Left ventricle myocardium inferior (tissue), 1 donor: ENCODE data around the gene ZNF771. TPM values are rescaled to one million over a fixed set of nuclear protein-coding genes. Genes with fewer than 3 reads are reported as not detected.

Experiments
- DNase-seq: peaks from one replicate; pipeline ENCODE4 v3.0.0-alpha.2; 2020
- H3K27ac ChIP-seq: fragments of 200-600 bp; replicated peaks from 2 replicates; pipeline ENCODE4 v1.8.0; 2021
- H3K27me3 ChIP-seq: fragments of 200-600 bp; 2 replicates; pipeline ENCODE4 v1.8.0; 2021; ENCODE audit warnings: low read depth
- H3K36me3 ChIP-seq: fragments of 200-600 bp; 2 replicates; pipeline ENCODE4 v1.8.0; 2021
- H3K4me1 ChIP-seq: fragments of 200-600 bp; 2 replicates; pipeline ENCODE4 v1.8.0; 2021
- H3K4me3 ChIP-seq: fragments of 200-600 bp; 2 replicates; pipeline ENCODE4 v1.8.0; 2021; ENCODE audit warnings: mild to moderate bottlenecking, moderate library complexity
- H3K9me3 ChIP-seq: fragments of 200-600 bp; replicated peaks from 2 replicates; pipeline ENCODE4 v1.8.0; 2021
- CTCF ChIP-seq: fragments of 200-600 bp; IDR thresholded peaks from 2 replicates; pipeline ENCODE4 v1.8.0; 2021; ENCODE audit warnings: antibody characterized with exemption, mild to moderate bottlenecking, borderline replicate concordance
- intact Hi-C: fragments of 100-400 bp; cut with micrococcal nuclease; formaldehyde crosslinking; loops from one replicate; pipeline ENCODE4 v1.11.0; 2022
- total RNA-seq: library from RNA; stranded (reverse); fragmentation: NEBNext Ultra II Directional; extraction: Animal tissue kit (Norgen Biotek cat#: 25700); gene quantifications from one replicate; pipeline ENCODE4 v1.2.1, GENCODE V29; 2021
- donor health status: DM: no; HTN: yes; CAD: no; lungs with severe emphysema.

Gene ZNF771
- total RNA-seq, 1 donor from 2014 or later, result 8.1 TPM

GRCh38 chr16:30397776-30398660 lies 9.4 kb upstream of the ZNF771 start:
- intact Hi-C loops, result no loop called here
- Histone ChIP-seq H3K4me3 (no peak overlapping the region), H3K36me3 (peaks cover 15% of the 10 kb centered on the region), H3K4me1 (peaks cover 47% of the 10 kb centered on the region), H3K9me3 (no peaks in the 10 kb centered on the region), H3K27ac (no peak overlapping the region), H3K27me3 (no peaks in the 10 kb centered on the region)
- no peak for TF ChIP-seq CTCF
- DNase-seq, result no peak

GRCh38 chr16:30398661-30399434 lies 8.6 kb upstream of the ZNF771 start:
- H3K36me3 ChIP-seq, result peaks cover 15% of the 10 kb centered on the region
- TF ChIP-seq CTCF, result no peak
- no peaks in the 10 kb centered on the region for H3K9me3 ChIP-seq
- DNase-seq, result no peak
- H3K4me1 ChIP-seq, result peaks cover 47% of the 10 kb centered on the region
- no peak overlapping the region for H3K27ac ChIP-seq
- intact Hi-C loops, result no loop called here
- no peaks in the 10 kb centered on the region for H3K27me3 ChIP-seq
- no peak overlapping the region for H3K4me3 ChIP-seq

GRCh38 chr16:30399435-30400186 lies 7.8 kb upstream of the ZNF771 start:
- no peak for DNase-seq
- H3K9me3 ChIP-seq, result no peaks in the 10 kb centered on the region
- peak overlapping the region; percentile 83 for H3K4me3 ChIP-seq
- peaks cover 15% of the 10 kb centered on the region for H3K36me3 ChIP-seq
- H3K27me3 ChIP-seq, result no peaks in the 10 kb centered on the region
- TF ChIP-seq CTCF, result no peak
- H3K4me1 ChIP-seq, result peaks cover 40% of the 10 kb centered on the region
- peak overlapping the region; percentile 91 for H3K27ac ChIP-seq
- intact Hi-C loops, result no loop called here

GRCh38 chr16:30401768-30402425 lies 5.5 kb upstream of the ZNF771 start:
- Histone ChIP-seq H3K4me1 (peaks cover 26% of the 10 kb centered on the region), H3K4me3 (no peak overlapping the region), H3K27me3 (no peaks in the 10 kb centered on the region), H3K36me3 (peaks cover 15% of the 10 kb centered on the region), H3K9me3 (no peaks in the 10 kb centered on the region), H3K27ac (no peak overlapping the region)
- TF ChIP-seq CTCF, result no peak
- intact Hi-C loops, result no loop called here
- no peak for DNase-seq

- H3K27me3 ChIP-seq, result no peaks in the 10 kb centered on the region
- DNase-seq, result no peak
- intact Hi-C loops, result no loop called here
- peaks cover 7% of the 10 kb centered on the region for H3K36me3 ChIP-seq
- TF ChIP-seq CTCF, result no peak
- peak overlapping the region; percentile 88 for H3K27ac ChIP-seq
- peaks cover 37% of the 10 kb centered on the region for H3K4me1 ChIP-seq
- H3K9me3 ChIP-seq, result no peaks in the 10 kb centered on the region
- H3K4me3 ChIP-seq, result peak overlapping the region; percentile 80
Observed at GRCh38 chr16:30406795-30407101, 658 bp upstream of the ZNF771 start.
